ENCODE measurements around the gene LMTK2. TPM values are rescaled to one million over a fixed set of nuclear protein-coding genes. Genes with fewer than 3 reads are reported as not detected.
A peak's percentile ranks its signal among the peaks of the same experiment; 100 is the strongest.
"Not testable (repeated sequence)": the region's sequence is repeated elsewhere in the genome, so short reads cannot be mapped to it uniquely, and the experiment has no call there.

LMTK2 gene
- total and polyA plus RNA-seq, 2 donors (not counting 1 experiment from before 2014, with no cell fraction given): 5.2 to 6.9 TPM

DNA sequence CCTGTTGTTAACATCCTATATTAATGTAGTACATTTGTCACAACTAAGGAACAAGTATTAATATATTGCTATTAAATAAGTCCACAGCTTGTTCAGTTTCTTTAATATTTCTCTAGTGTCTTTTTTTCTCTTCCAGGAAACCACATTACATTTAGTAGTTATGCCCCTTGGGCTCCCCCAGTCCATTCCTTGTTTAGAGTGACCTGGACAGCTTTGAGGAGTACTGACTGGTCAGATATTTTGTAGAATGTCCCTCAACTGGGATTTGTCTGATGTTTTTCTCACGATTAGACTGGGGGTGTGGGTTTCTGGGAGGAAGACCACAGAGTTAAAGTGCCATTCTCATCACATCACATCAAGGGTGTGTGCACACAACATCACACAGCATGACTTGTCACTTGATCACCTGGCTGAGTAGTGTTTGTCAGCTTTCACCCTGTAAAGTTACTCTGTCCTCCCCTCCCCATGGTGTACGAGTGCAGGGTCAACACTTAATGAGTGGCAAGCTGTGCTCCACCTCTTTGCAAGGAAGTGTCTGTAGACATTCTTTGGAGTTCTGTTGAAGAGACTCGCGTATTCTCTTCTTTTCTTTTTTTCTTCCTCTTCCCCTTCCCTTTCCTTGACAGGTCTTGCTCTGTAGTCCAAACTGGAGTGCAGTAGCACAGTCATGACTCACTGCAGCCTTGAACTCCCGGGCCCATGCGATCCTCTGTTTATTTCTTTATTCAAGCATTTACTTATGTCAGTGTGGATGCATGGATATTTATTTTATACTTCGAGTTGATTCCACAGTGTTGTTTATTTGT, 10.2 kb downstream of the LMTK2 start:
- TF ChIP-seq, protein P1, sequence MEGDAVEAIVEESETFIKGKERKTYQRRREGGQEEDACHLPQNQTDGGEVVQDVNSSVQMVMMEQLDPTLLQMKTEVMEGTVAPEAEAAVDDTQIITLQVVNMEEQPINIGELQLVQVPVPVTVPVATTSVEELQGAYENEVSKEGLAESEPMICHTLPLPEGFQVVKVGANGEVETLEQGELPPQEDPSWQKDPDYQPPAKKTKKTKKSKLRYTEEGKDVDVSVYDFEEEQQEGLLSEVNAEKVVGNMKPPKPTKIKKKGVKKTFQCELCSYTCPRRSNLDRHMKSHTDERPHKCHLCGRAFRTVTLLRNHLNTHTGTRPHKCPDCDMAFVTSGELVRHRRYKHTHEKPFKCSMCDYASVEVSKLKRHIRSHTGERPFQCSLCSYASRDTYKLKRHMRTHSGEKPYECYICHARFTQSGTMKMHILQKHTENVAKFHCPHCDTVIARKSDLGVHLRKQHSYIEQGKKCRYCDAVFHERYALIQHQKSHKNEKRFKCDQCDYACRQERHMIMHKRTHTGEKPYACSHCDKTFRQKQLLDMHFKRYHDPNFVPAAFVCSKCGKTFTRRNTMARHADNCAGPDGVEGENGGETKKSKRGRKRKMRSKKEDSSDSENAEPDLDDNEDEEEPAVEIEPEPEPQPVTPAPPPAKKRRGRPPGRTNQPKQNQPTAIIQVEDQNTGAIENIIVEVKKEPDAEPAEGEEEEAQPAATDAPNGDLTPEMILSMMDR (conservative IDR thresholded peaks at IDR 0.05 in 1 of 2, IDR thresholded peaks at IDR 0.05 in 1 of 2; ENCODE audit: low read depth in 1 of 2, low read length in 2 of 2): no peak
- no peaks in the 10 kb centered on the region for H3K27me3 ChIP-seq (ENCODE audit: control insufficient read depth, insufficient read depth, low read length)
- peaks cover 7% of the 10 kb centered on the region for H3K4me1 ChIP-seq (ENCODE audit: control insufficient read depth, extremely low read depth, insufficient read depth, low read length)
- no peak overlapping the region for H2AFZ ChIP-seq (ENCODE audit: low read length)
- no peak overlapping the region for H3K4me3 ChIP-seq (replicated peaks in 1 of 4; ENCODE audit: control extremely low read depth in 1 of 4, insufficient read depth in 1 of 4, low read depth in 3 of 4, low read length in 4 of 4)
- peaks cover 1% of the 10 kb centered on the region for H3K79me2 ChIP-seq (ENCODE audit: control insufficient read depth, insufficient read depth, low read length)
- H4K20me1 ChIP-seq (ENCODE audit: control insufficient read depth, extremely low read depth, insufficient read depth, low read length): no peaks in the 10 kb centered on the region
- no peak overlapping the region for H3K4me2 ChIP-seq (ENCODE audit: extremely low read depth, insufficient read depth, low read length)
- H3K27ac ChIP-seq (ENCODE audit: insufficient read depth, low read length): no peak overlapping the region
- H3K9ac ChIP-seq (ENCODE audit: insufficient read depth, low read length): no peak overlapping the region
- peak; percentile 51 to 52 for DNase-seq (ENCODE audit: low read depth in 2 of 2)
- H3K9me3 ChIP-seq (ENCODE audit: control insufficient read depth, insufficient read depth, low read depth, low read length): no peaks in the 10 kb centered on the region
- H3K36me3 ChIP-seq (ENCODE audit: control insufficient read depth, insufficient read depth, low read length): no peaks in the 10 kb centered on the region

DNA sequence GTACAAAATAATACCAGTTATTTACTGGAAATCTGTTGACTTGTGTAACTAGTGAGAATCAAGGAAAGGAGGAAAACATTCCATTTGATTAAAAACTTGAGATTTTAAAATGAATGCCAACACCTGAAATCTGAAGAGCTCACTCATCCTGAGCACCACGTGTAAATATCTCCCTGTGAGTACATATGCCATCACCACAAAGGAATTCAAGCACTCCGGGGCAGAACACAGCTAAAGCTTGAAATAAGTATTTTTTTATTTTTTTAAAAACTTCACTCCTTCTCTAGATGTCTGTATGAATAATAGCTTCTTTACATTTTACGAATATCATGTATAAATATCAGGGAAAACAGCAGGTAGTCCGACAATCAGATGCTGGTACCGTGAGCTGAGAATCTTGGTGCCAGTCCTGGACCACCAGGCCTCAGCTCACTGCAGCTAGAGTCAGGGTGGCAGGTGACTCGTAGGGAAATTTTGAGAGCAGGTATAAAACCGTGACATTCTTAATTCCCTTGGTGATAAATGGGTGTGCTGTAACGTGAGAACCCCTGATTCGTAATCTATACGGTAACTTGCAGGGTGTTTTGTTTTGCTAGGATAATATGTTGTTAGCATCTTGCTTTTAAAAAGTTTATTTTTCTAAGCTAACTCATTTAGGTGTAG, 12.7 kb downstream of the LMTK2 start:
- peaks cover 7% of the 10 kb centered on the region for H3K4me1 ChIP-seq (ENCODE audit: control insufficient read depth, extremely low read depth, insufficient read depth, low read length)
- peaks cover 1% of the 10 kb centered on the region for H3K79me2 ChIP-seq (ENCODE audit: control insufficient read depth, insufficient read depth, low read length)
- H3K27ac ChIP-seq (ENCODE audit: insufficient read depth, low read length): no peak overlapping the region
- no peaks in the 10 kb centered on the region for H4K20me1 ChIP-seq (ENCODE audit: control insufficient read depth, extremely low read depth, insufficient read depth, low read length)
- no peaks in the 10 kb centered on the region for H3K36me3 ChIP-seq (ENCODE audit: control insufficient read depth, insufficient read depth, low read length)
- no peak overlapping the region for H3K4me3 ChIP-seq (replicated peaks in 1 of 4; ENCODE audit: control extremely low read depth in 1 of 4, insufficient read depth in 1 of 4, low read depth in 3 of 4, low read length in 4 of 4)
- no peak overlapping the region for H3K9ac ChIP-seq (ENCODE audit: insufficient read depth, low read length)
- H2AFZ ChIP-seq (ENCODE audit: low read length): no peak overlapping the region
- no peaks in the 10 kb centered on the region for H3K9me3 ChIP-seq (ENCODE audit: control insufficient read depth, insufficient read depth, low read depth, low read length)
- no peaks in the 10 kb centered on the region for H3K27me3 ChIP-seq (ENCODE audit: control insufficient read depth, insufficient read depth, low read length)
- TF ChIP-seq EZH2 (IDR thresholded peaks at IDR 0.05; ENCODE audit: low read length, missing control alignments): no peak
- TF ChIP-seq, protein P1 (conservative IDR thresholded peaks at IDR 0.05 in 1 of 2, IDR thresholded peaks at IDR 0.05 in 1 of 2; ENCODE audit: low read depth in 1 of 2, low read length in 2 of 2): no peak
- H3K4me2 ChIP-seq (ENCODE audit: extremely low read depth, insufficient read depth, low read length): peak overlapping the region; percentile 26
- peak; percentile 50 to 85 for DNase-seq (ENCODE audit: low read depth in 2 of 2)

DNA sequence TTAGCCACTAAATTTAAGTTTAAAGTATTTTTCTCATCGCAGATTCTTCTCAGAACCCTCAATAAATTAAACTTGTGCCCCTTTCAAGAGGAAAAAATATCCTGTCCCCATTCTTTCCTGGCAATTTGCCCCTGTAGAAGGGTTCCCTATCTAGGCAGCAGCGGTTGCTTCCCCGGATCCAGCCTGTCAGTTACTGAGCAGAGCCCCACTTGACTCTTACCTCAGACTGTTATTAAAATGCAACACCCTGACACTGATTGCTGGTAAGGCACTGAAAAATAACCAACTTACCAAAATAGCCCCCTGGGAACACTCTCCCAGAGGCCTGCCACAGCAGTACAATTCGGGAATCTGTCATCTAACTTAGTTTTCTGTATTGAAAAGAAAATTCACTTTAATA, 13.9 kb downstream of the LMTK2 start:
- no peak overlapping the region for H3K9ac ChIP-seq (ENCODE audit: insufficient read depth, low read length)
- H3K79me2 ChIP-seq (ENCODE audit: control insufficient read depth, insufficient read depth, low read length): peaks cover 1% of the 10 kb centered on the region
- no peak overlapping the region for H3K27ac ChIP-seq (ENCODE audit: insufficient read depth, low read length)
- no peak overlapping the region for H3K4me2 ChIP-seq (ENCODE audit: extremely low read depth, insufficient read depth, low read length)
- no peak for DNase-seq (ENCODE audit: low read depth in 2 of 2)
- H4K20me1 ChIP-seq (ENCODE audit: control insufficient read depth, extremely low read depth, insufficient read depth, low read length): no peaks in the 10 kb centered on the region
- H2AFZ ChIP-seq (ENCODE audit: low read length): no peak overlapping the region
- no peaks in the 10 kb centered on the region for H3K36me3 ChIP-seq (ENCODE audit: control insufficient read depth, insufficient read depth, low read length)
- peaks cover 7% of the 10 kb centered on the region for H3K4me1 ChIP-seq (ENCODE audit: control insufficient read depth, extremely low read depth, insufficient read depth, low read length)
- no peak overlapping the region for H3K4me3 ChIP-seq (replicated peaks in 1 of 4; ENCODE audit: control extremely low read depth in 1 of 4, insufficient read depth in 1 of 4, low read depth in 3 of 4, low read length in 4 of 4)
- H3K9me3 ChIP-seq (ENCODE audit: control insufficient read depth, insufficient read depth, low read depth, low read length): no peaks in the 10 kb centered on the region
- TF ChIP-seq, protein P1 (conservative IDR thresholded peaks at IDR 0.05 in 1 of 2, IDR thresholded peaks at IDR 0.05 in 1 of 2; ENCODE audit: low read depth in 1 of 2, low read length in 2 of 2): no peak
- no peak for TF ChIP-seq EZH2 (IDR thresholded peaks at IDR 0.05; ENCODE audit: low read length, missing control alignments)
- no peaks in the 10 kb centered on the region for H3K27me3 ChIP-seq (ENCODE audit: control insufficient read depth, insufficient read depth, low read length)

DNA sequence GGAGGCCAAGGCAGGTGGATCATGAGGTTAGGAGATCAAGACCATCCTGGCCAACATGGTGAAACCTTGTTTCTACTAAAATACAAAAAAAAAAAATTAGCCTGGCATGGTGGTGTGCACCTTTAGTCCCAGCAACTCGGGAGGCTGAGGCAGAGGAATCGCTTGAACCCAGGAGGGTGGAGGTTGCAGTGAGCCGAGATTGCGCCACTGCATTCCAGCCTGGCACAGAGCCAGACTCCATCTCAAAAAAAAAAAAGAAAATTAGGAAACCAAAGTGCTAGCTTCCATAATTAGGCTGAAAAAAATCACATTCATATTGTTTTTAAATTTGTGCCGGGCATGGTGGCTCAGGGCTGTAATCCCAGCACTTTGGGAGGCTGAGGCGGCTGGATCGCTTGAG, 14.7 kb downstream of the LMTK2 start:
- not testable (repeated sequence) for H3K4me3 ChIP-seq (replicated peaks in 1 of 4; ENCODE audit: control extremely low read depth in 1 of 4, insufficient read depth in 1 of 4, low read depth in 3 of 4, low read length in 4 of 4); H3K27me3 ChIP-seq (ENCODE audit: control insufficient read depth, insufficient read depth, low read length); H3K9ac ChIP-seq (ENCODE audit: insufficient read depth, low read length); H2AFZ ChIP-seq (ENCODE audit: low read length); H4K20me1 ChIP-seq (ENCODE audit: control insufficient read depth, extremely low read depth, insufficient read depth, low read length); H3K36me3 ChIP-seq (ENCODE audit: control insufficient read depth, insufficient read depth, low read length); H3K79me2 ChIP-seq (ENCODE audit: control insufficient read depth, insufficient read depth, low read length); H3K4me2 ChIP-seq (ENCODE audit: extremely low read depth, insufficient read depth, low read length); H3K9me3 ChIP-seq (ENCODE audit: control insufficient read depth, insufficient read depth, low read depth, low read length); DNase-seq (ENCODE audit: low read depth in 2 of 2); H3K27ac ChIP-seq (ENCODE audit: insufficient read depth, low read length); H3K4me1 ChIP-seq (ENCODE audit: control insufficient read depth, extremely low read depth, insufficient read depth, low read length)

All from fibroblast of lung (primary cell).